HG02852 (cell line): Measurements from ENCODE around the gene COG5.
"Not testable (repeated sequence)": the region's sequence is repeated elsewhere in the genome, so short reads cannot be mapped to it uniquely, and the experiment has no call there.

Source experiments
- ATAC-seq: cut with Tn5 transposase; IDR thresholded peaks from one replicate; pipeline ENCODE4 v1.9.1; 2021; ENCODE audit warnings: mild to moderate bottlenecking, moderate library complexity; ENCODE audit not compliant: unreplicated experiment

COG5 gene

GRCh38 chr7:107167483-107168232 is 396.1 kb downstream of the COG5 start:
- ATAC-seq, result no peak

- ATAC-seq, result no peak
Observed at GRCh38 chr7:107166736-107167426, 396.8 kb downstream of the COG5 start.

GRCh38 chr7:107165341-107165740 is 398.4 kb downstream of the COG5 start:
- no peak for ATAC-seq

GRCh38 chr7:107164092-107164491 is 399.6 kb downstream of the COG5 start:
- no peak for ATAC-seq

GRCh38 chr7:107162475-107162874 is 401.2 kb downstream of the COG5 start:
- no peak for ATAC-seq

- no peak for ATAC-seq
Observed at GRCh38 chr7:107161415-107161814, 402.3 kb downstream of the COG5 start.

- ATAC-seq, result no peak
Observed at GRCh38 chr7:107160389-107160788, 403.3 kb downstream of the COG5 start.

- no peak for ATAC-seq
Observed at GRCh38 chr7:107158028-107158427, 405.7 kb downstream of the COG5 start.

GRCh38 chr7:107157091-107157490 is 406.6 kb downstream of the COG5 start:
- ATAC-seq, result no peak

GRCh38 chr7:107155726-107156125 is 408.0 kb downstream of the COG5 start:
- ATAC-seq, result not testable (repeated sequence)

GRCh38 chr7:107154826-107155225 is 408.9 kb downstream of the COG5 start:
- no peak for ATAC-seq

GRCh38 chr7:107152011-107152410 is 411.7 kb downstream of the COG5 start:
- ATAC-seq, result no peak
